LNCaP clone FGC (cell line): ENCODE results near the gene STK32C.

Experiments
- DNase-seq: peaks from one replicate; pipeline ENCODE4 v3.0.0-alpha.2; 2011; ENCODE audit warnings: low read depth
- H3K4me3 ChIP-seq: 2 replicates; pipeline ENCODE4 v1.5.1; 2011; ENCODE audit warnings: mild to moderate bottlenecking, low read depth, low read length, control low read depth
- TF ChIP-seq, protein P1 (sequence below): IDR thresholded peaks from 2 replicates; pipeline ENCODE4 v1.5.1; 2012; ENCODE audit warnings: mild to moderate bottlenecking; ENCODE audit not compliant: control insufficient read depth, insufficient read depth; ENCODE audit errors: extremely low read depth

The STK32C gene

DNA sequence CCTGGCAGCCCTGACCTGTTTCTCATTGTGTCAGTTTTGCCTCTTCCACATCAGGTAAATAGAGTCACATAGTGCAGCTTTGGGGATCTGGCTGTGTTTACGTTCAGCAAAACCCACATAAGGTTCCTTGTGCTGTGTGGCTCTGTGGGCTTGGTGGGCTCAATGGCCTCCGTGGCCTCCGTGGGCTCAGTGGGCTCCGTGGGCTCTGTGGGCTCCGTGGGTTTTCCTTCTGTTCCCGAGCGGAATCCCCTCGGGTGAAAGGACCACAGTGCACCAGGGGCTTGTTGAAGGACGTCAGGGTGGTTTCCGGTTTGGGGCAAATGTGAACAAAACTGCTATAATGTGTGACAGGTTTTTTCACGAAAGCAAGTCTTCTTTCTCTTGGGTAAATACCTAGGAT is 133.5 kb downstream of the STK32C start:
- no peak overlapping the region for H3K4me3 ChIP-seq
- DNase-seq, result no peak
- TF ChIP-seq, protein P1, sequence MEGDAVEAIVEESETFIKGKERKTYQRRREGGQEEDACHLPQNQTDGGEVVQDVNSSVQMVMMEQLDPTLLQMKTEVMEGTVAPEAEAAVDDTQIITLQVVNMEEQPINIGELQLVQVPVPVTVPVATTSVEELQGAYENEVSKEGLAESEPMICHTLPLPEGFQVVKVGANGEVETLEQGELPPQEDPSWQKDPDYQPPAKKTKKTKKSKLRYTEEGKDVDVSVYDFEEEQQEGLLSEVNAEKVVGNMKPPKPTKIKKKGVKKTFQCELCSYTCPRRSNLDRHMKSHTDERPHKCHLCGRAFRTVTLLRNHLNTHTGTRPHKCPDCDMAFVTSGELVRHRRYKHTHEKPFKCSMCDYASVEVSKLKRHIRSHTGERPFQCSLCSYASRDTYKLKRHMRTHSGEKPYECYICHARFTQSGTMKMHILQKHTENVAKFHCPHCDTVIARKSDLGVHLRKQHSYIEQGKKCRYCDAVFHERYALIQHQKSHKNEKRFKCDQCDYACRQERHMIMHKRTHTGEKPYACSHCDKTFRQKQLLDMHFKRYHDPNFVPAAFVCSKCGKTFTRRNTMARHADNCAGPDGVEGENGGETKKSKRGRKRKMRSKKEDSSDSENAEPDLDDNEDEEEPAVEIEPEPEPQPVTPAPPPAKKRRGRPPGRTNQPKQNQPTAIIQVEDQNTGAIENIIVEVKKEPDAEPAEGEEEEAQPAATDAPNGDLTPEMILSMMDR, result no peak

GRCh38 chr10:132173185-132173584 is 134.6 kb downstream of the STK32C start:
- DNase-seq, result no peak
- TF ChIP-seq, protein P1, result no peak
- H3K4me3 ChIP-seq, result no peak overlapping the region

- TF ChIP-seq, protein P1, result no peak
- no peak overlapping the region for H3K4me3 ChIP-seq
- DNase-seq, result no peak
Observed at GRCh38 chr10:132172091-132173066, 135.4 kb downstream of the STK32C start.

- DNase-seq, result no peak
- no peak overlapping the region for H3K4me3 ChIP-seq
- TF ChIP-seq, protein P1, result no peak
Observed at GRCh38 chr10:132170561-132171361, 137.0 kb downstream of the STK32C start.

- TF ChIP-seq, protein P1, result no peak
- DNase-seq, result no peak
- no peak overlapping the region for H3K4me3 ChIP-seq
Observed at GRCh38 chr10:132169766-132170560, 137.8 kb downstream of the STK32C start.

GRCh38 chr10:132169031-132169765 is 138.6 kb downstream of the STK32C start:
- no peak overlapping the region for H3K4me3 ChIP-seq
- TF ChIP-seq, protein P1, result no peak
- no peak for DNase-seq
